ENCODE measurements around the gene CUTA.

GRCh38 chr6:33391922-33392594, 25.8 kb downstream of the CUTA start:
- TF ChIP-seq CTCF (IDR thresholded peaks at IDR 0.05 in 4 of 5, conservative IDR thresholded peaks at IDR 0.05 in 1 of 5) = no peak
- TF ChIP-seq POLR2A (IDR thresholded peaks at IDR 0.05) = no peak

Measured in gastrocnemius medialis (tissue), 4 donors.